ENCODE measurements around the gene DGKA. TPM values are rescaled to one million over a fixed set of nuclear protein-coding genes. Genes with fewer than 3 reads are reported as not detected.

DGKA gene
- total RNA-seq, 4 donors from 2014 or later = 24.0 to 183 (median 55.1) TPM

DNA sequence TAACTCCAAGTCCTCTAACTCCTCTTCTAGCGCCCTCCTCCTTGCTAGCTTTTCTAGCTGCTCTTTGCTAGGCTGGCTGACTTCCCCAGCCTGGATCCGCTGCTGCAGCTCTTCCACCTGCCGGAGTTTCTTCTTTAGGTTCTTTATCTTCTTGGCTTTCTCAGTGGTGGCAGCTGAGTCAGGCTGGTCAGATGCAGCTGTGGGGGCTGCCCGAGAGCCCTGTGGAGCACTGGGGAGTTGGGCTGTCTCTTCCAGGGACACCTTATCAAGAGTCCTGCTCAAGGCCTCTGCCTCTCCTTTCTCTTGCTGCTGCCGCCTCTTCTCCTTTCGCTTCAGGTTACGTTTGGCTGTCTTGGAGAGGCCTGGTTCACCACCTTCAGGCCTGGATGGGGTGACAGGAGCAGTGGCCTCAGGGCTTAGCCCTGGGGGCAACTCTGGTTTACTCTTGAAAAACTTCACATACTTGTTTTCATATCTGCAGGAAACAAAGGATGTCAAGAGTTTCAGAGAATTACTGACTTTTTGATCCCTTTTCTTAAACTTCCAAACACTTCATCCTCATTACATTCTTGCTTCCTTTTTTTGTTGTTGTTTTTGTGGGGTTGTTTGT, 29.0 kb upstream of the DGKA start:
- Histone ChIP-seq H3K9me3 (no peaks in the 10 kb centered on the region), H3K27me3 (no peaks in the 10 kb centered on the region), H3K27ac (no peak overlapping the region), H3K4me1 (no peaks in the 10 kb centered on the region), H3K36me3 (no peaks in the 10 kb centered on the region), H3K4me3 (no peak overlapping the region)
- DNase-seq = no peak
- TF ChIP-seq, protein P1, sequence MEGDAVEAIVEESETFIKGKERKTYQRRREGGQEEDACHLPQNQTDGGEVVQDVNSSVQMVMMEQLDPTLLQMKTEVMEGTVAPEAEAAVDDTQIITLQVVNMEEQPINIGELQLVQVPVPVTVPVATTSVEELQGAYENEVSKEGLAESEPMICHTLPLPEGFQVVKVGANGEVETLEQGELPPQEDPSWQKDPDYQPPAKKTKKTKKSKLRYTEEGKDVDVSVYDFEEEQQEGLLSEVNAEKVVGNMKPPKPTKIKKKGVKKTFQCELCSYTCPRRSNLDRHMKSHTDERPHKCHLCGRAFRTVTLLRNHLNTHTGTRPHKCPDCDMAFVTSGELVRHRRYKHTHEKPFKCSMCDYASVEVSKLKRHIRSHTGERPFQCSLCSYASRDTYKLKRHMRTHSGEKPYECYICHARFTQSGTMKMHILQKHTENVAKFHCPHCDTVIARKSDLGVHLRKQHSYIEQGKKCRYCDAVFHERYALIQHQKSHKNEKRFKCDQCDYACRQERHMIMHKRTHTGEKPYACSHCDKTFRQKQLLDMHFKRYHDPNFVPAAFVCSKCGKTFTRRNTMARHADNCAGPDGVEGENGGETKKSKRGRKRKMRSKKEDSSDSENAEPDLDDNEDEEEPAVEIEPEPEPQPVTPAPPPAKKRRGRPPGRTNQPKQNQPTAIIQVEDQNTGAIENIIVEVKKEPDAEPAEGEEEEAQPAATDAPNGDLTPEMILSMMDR (IDR thresholded peaks at IDR 0.05) = no peak
- TF ChIP-seq POLR2A (IDR thresholded peaks at IDR 0.05) = no peak
- intact Hi-C loops (cut with DNase I; ENCODE audit: low total_unique reads) = no loop called here

DNA sequence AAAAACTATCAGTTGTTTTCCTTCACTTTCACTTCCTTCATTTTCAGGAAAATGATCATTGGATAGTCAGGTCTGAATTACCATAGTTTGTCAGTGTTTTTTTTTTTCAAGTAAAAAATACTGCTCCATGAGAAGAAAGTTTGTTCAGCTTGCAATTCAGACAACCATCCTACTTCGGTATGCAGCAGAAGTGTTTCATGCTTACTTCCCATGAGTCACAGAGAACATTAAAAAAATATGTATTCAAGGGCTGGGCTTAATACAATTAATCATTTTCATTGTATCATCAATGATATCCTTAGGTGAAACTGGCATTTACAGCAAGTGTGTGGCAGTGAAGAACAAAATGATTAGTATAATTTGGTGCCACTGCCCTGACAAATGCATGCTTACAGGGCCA, 24.9 kb upstream of the DGKA start:
- no peak for DNase-seq
- no peak for TF ChIP-seq POLR2A (IDR thresholded peaks at IDR 0.05)
- TF ChIP-seq, protein P1 (IDR thresholded peaks at IDR 0.05) = no peak
- Histone ChIP-seq H3K4me3 (no peak overlapping the region), H3K9me3 (no peaks in the 10 kb centered on the region), H3K27me3 (no peaks in the 10 kb centered on the region), H3K4me1 (no peaks in the 10 kb centered on the region), H3K36me3 (no peaks in the 10 kb centered on the region), H3K27ac (no peak overlapping the region)
- intact Hi-C loops (cut with DNase I; ENCODE audit: low total_unique reads) = no loop called here

DNA sequence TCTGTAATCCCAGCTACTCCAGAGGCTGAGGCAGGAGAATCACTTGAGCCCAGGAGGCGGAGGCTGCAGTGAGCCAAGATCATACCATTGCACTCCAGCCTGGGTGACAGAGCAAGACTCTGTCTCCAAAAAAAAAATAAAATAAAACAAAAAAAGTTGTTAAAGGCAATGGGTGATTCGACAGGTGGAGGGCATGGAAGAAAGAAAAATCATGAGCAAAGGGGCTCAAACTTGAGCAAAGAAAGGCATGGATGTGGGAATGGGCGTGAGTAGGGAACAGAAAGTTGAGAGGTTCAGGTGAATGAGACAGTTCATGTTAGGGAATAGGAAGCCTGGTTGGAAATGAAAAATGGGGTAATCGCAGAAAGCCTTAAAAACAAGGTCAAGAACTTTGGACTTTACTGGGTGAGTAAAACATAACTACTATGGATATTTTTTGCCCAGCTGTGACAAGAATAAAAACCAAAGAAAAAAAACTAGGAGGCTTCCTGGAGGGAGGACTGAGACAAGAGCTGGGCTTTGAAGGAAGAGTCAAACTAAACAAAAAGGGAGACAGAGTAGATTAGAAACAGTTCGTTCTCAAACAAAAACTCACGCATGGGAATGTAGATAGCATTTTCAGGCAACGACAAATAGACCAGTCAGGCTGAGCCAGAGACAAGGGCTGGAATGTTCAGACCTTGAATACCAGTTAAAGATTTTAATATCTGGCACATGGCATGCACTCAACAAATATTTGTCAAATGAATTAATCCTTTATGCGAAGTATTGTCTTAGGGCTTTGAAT, 22.0 kb upstream of the DGKA start:
- Histone ChIP-seq H3K27ac (no peak overlapping the region), H3K9me3 (no peaks in the 10 kb centered on the region), H3K27me3 (no peaks in the 10 kb centered on the region), H3K36me3 (no peaks in the 10 kb centered on the region), H3K4me1 (no peaks in the 10 kb centered on the region), H3K4me3 (no peak overlapping the region)
- DNase-seq = no peak
- TF ChIP-seq, protein P1 (IDR thresholded peaks at IDR 0.05) = no peak
- TF ChIP-seq POLR2A (IDR thresholded peaks at IDR 0.05) = no peak
- intact Hi-C loops (cut with DNase I; ENCODE audit: low total_unique reads) = no loop called here

DNA sequence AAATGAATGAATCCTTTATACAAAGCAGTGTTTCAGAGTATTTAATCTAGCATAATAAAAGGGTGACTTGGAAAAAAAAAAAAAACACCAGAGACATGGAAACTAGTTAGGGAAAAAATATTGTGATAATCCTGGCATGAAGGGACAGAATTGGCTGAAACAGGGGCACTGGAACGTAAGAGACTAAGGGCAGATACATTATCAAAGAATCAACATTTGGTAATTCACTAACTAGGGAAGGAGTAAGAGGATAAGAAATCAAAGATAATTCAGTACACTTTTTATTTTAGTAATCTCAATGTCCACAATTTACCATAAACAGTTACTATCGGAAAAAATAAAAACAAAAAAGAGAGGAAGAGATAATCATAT, 21.5 kb upstream of the DGKA start:
- no peak for TF ChIP-seq POLR2A (IDR thresholded peaks at IDR 0.05)
- TF ChIP-seq, protein P1 (IDR thresholded peaks at IDR 0.05) = no peak
- Histone ChIP-seq H3K27me3 (no peaks in the 10 kb centered on the region), H3K27ac (no peak overlapping the region), H3K4me1 (no peaks in the 10 kb centered on the region), H3K36me3 (no peaks in the 10 kb centered on the region), H3K9me3 (no peaks in the 10 kb centered on the region), H3K4me3 (no peak overlapping the region)
- intact Hi-C loops (cut with DNase I; ENCODE audit: low total_unique reads) = no loop called here
- DNase-seq = no peak

DNA sequence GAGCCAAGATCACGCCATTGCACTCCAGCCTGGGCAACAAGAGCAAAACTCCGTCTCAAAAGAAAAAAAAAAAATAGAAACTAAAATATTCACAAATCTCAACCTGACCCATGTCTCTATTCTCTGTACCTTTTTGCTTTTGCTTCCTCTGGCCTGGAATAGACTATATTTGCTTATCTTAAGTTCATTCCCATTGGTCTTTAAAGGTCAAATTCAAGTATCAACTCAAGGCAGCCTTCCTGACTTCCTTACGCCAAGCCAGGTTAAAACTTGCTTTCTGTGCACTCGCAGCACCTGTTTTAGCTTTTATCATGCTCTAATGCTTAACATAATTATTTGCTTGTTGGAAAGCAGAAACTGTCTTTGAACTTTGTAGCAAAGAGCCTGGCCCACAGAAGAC, 18.1 kb upstream of the DGKA start:
- Histone ChIP-seq H3K4me3 (no peak overlapping the region), H3K4me1 (no peaks in the 10 kb centered on the region), H3K36me3 (no peaks in the 10 kb centered on the region), H3K27ac (no peak overlapping the region), H3K27me3 (no peaks in the 10 kb centered on the region), H3K9me3 (no peaks in the 10 kb centered on the region)
- no peak for DNase-seq
- intact Hi-C loops (cut with DNase I; ENCODE audit: low total_unique reads) = no loop called here
- TF ChIP-seq, protein P1 (IDR thresholded peaks at IDR 0.05) = no peak
- no peak for TF ChIP-seq POLR2A (IDR thresholded peaks at IDR 0.05)
